HepG2 (cell line): ENCODE measurements around the gene PITRM1.

Source experiments
- EP300 ChIP-seq, 3 experiments: sonication (generic) in 1 of 3; formaldehyde crosslinking in 1 of 3; IDR thresholded peaks; 2 replicates each; pipeline versions ENCODE4 v1.5.1 to v1.6.1; 2011 to 2020; ENCODE audit warnings: low read depth in 2 of 3, low read length in 2 of 3, borderline replicate concordance in 1 of 3, improper control_type of control experiment in 1 of 3, mild to moderate bottlenecking in 1 of 3, missing genetic modification reagents in 1 of 3, moderate library complexity in 1 of 3
- ZNF777 ChIP-seq: sonication (generic); formaldehyde crosslinking; IDR thresholded peaks from 2 replicates; pipeline ENCODE4 v1.4.0; 2020; ENCODE audit warnings: missing genetic modification reagents

DNA sequence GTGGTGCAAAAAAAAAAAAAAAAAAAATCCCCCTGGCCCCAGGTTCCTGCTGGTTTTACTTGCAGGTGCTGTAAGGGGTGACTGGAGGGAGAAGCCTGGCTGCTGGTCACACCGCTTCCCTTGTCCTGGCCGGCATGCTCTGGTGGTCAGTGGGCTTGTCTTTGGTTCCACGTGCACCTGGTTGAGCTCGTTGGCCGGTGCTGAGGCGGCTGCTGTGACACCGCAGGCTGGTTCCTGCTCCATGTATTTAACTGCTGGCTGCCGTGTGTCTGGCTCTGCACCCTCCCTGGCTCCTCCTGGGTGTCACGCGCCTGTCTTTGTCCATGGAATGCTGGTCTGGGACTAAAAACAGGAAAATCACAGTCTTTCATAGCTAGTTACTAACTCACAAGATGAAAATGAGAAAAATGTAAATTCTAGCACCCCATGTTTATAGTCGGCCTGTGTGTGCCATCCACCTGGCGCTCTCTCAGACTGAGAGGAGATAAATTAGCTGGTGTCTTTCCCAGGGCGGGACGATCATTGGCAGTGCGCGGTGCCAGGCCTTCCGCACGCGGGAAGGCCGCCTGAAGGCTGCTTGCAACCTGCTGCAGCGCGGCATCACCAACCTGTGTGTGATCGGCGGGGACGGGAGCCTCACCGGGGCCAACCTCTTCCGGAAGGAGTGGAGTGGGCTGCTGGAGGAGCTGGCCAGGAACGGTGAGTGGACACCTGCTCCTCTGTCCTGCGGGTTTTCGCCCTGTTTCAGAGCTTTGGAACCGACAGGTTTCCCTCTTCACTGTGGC lies 71.5 kb downstream of the PITRM1 start:
- TF ChIP-seq EP300 (IDR thresholded peaks at IDR 0.05; ENCODE audit: low read depth in 2 of 2, low read length in 2 of 2) (no peak), EP300 (CRISPR knock-in tag; IDR thresholded peaks at IDR 0.05; ENCODE audit: borderline replicate concordance) (no peak), ZNF777 (CRISPR knock-in tag) (no peak)
